GM12865 (cell line): ENCODE measurements around the gene ANKH.
A peak's percentile ranks its signal among the peaks of the same experiment; 100 is the strongest.

Source experiments
- DNase-seq: peaks from one replicate; pipeline ENCODE4 v3.0.0; 2010; ENCODE audit warnings: low read depth
- H3K4me3 ChIP-seq: 2 replicates; pipeline ENCODE4 v1.5.1; 2011; ENCODE audit warnings: mild to moderate bottlenecking, low read depth, low read length, control low read depth
- TF ChIP-seq, protein P1 (sequence below): IDR thresholded peaks from 2 replicates; pipeline ENCODE4 v1.5.1; 2011; ENCODE audit warnings: low read length, control low read depth, low read depth, inconsistent platforms; ENCODE audit not compliant: insufficient read depth; ENCODE audit errors: missing control alignments

Gene ANKH

DNA sequence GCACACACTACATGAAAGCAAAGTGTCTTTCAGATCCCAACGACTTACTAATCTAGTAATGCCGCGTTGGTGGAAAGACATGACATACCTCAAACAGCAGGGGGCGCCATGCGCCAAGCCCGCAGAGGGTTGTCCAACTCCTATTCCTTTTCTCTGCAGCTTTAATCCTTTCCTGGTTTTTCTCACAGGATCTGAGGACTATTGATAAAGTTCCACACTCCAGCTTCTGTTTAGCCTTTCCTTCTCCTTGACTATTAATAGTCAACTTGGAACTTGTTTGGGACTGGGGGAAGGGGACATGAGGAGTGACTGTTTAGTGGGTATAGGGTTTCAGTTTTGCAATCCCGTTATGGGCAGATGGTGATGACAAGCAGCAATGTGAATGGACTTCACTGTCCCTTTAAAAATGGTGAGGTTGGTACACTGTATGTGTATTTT lies 144.1 kb downstream of the ANKH start:
- peak; percentile 78 for DNase-seq
- TF ChIP-seq, protein P1, sequence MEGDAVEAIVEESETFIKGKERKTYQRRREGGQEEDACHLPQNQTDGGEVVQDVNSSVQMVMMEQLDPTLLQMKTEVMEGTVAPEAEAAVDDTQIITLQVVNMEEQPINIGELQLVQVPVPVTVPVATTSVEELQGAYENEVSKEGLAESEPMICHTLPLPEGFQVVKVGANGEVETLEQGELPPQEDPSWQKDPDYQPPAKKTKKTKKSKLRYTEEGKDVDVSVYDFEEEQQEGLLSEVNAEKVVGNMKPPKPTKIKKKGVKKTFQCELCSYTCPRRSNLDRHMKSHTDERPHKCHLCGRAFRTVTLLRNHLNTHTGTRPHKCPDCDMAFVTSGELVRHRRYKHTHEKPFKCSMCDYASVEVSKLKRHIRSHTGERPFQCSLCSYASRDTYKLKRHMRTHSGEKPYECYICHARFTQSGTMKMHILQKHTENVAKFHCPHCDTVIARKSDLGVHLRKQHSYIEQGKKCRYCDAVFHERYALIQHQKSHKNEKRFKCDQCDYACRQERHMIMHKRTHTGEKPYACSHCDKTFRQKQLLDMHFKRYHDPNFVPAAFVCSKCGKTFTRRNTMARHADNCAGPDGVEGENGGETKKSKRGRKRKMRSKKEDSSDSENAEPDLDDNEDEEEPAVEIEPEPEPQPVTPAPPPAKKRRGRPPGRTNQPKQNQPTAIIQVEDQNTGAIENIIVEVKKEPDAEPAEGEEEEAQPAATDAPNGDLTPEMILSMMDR = peak; percentile 82
- no peak overlapping the region for H3K4me3 ChIP-seq

DNA sequence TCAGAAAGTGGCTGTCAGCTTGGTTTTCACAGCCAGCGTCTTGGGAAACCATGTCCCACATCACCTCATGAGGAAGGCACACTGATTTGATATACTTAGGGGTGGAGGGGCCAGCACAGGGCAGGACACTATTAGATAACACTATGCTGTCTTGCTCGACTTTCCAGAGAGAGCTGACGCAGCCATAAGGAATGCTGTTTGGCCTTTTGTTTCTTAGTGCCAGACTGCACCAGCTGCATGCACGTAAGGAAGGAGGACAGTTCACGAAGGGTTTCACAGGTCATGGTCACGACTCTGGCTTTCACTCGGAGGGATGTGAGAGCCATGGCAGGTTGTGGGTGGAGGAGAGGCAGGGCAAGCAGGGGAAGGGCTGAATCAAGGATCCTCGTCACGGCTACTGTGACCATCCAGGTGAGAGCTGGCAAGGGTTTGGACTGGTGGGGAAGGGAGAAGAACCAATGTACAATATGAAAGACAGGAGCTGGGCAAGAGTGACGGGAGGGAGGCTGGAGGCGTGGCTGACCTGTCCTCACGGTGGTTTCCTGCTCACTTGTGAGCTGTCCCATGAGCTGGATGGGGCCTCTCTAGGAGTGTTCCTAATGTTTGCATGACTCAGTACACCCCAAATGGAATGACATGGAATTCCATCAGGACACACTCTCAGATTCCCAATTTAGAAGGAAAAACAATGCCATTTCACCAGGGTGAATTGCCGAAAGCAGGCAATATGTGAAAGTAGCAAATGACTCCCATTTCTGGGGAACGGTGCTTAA lies 145.3 kb downstream of the ANKH start:
- no peak for DNase-seq
- TF ChIP-seq, protein P1 = no peak
- H3K4me3 ChIP-seq = no peak overlapping the region

DNA sequence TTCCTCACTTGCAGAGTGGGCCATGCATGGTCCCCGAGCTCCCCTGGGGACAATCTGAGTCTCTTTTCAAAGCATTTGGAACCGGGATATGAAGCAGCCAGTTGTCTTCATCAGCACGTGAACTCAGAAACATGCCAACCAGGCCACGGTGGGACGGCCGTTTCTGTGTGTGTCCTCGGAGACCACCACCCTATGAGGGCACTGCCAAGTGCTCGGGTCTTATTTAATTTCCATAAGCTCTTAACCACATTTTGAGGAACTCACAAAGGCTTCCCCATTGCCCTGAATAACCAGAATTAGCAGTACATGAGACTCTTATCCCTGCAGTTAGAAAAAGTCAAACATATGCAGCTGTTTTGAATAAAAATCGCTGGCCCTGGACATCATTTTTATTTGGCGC lies 146.9 kb downstream of the ANKH start:
- H3K4me3 ChIP-seq = no peak overlapping the region
- TF ChIP-seq, protein P1 = no peak
- DNase-seq = no peak

DNA sequence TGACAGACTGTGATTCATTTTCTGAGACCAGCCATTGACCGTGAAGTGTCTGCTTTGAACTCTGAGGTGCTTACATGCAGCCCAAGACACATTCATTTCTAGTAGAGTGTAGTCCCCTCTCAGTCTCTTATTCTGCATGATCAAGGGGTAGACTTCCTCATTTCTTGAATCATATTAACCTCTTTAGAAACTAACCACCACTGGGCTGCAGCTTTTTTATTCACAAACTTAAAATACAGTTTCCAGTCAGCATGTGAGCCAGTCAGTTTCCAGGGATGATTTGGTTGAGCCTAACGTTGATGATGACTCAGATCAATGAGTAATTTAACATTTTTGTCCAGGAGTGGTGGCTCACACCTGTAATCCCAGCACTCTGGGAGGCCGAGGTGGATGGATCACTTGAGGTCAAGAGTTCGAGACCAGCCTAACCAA lies 147.9 kb downstream of the ANKH start:
- H3K4me3 ChIP-seq = no peak overlapping the region
- TF ChIP-seq, protein P1 = no peak
- DNase-seq = peak; percentile 31

DNA sequence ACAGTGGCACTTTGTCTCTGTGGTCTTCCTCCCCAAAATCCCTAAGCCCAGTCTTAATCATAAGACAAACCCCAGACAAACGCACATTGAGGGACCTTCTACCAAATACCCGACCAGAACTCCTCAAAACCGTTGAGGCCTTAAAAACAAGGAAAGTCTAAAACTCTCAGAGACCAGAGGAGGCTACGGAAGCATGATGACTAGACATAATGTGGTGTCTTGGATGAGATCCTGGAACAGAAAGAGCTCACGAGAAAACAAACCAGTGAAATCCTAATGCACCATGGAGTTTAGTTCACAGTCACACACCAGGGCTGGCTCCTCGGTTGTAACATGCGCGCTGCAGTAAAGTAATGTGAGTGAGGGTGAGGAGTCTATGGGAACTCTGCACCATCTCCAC lies 148.7 kb downstream of the ANKH start:
- no peak for DNase-seq
- no peak overlapping the region for H3K4me3 ChIP-seq
- TF ChIP-seq, protein P1 = no peak

DNA sequence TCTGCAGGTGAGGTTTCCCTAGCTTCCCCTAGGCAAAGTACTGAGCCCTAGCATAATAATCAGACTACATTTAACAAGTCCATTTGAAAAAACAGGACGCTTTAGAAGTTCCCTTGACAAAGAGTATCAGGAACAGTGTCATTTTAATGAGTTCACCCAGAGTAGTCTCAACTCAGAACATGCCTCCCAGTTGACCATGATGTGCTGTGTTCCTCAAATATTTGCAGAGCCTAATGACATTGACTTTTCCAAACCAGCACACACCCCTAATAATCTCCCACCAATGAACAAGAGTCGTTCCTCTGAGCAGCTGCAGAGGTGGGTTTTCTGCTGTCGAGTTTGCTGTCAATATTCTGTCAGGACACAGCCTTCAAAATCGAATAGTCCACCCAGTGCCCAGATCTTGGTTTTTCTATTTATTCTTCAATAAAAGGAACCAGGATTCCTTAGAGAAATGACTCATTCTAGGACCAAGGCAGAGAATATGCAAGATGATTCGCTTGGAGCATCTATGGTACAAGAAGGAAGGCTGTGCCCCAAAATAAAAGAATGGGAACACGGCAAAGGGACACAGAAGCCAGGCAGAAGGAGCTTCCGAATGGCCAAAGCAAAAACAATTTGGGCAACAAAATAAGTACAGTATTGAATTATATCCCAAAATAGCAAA lies 149.5 kb downstream of the ANKH start:
- DNase-seq = no peak
- no peak overlapping the region for H3K4me3 ChIP-seq
- TF ChIP-seq, protein P1 = no peak
